Activated CD4-positive, alpha-beta T cell treated with anti-CD3 and anti-CD28 coated beads, Interleukin-2, amount 50 U/mL, for 1 hour (primary cell): ENCODE measurements around the gene KIAA1614.
A peak's percentile ranks its signal among the peaks of the same experiment; 100 is the strongest.
"Not testable (repeated sequence)": the region's sequence is repeated elsewhere in the genome, so short reads cannot be mapped to it uniquely, and the experiment has no call there.

ENCODE experiments used
- DNase-seq: peaks from one replicate; pipeline ENCODE4 v3.0.0-alpha.2; 2020

Gene KIAA1614

GRCh38 chr1:180966312-180966711 lies 53.6 kb downstream of the KIAA1614 start:
- no peak for DNase-seq

GRCh38 chr1:180966744-180967536 lies 54.2 kb downstream of the KIAA1614 start:
- no peak for DNase-seq

- no peak for DNase-seq
Measured at GRCh38 chr1:180967558-180967957, 54.9 kb downstream of the KIAA1614 start.

- not testable (repeated sequence) for DNase-seq
Measured at GRCh38 chr1:180968834-180969233, 56.1 kb downstream of the KIAA1614 start.

- DNase-seq, result no peak
Measured at GRCh38 chr1:180969434-180969833, 56.7 kb downstream of the KIAA1614 start.

GRCh38 chr1:180970333-180971079 lies 57.8 kb downstream of the KIAA1614 start:
- no peak for DNase-seq

- no peak for DNase-seq
Measured at GRCh38 chr1:180971273-180971997, 58.7 kb downstream of the KIAA1614 start.

- no peak for DNase-seq
Measured at GRCh38 chr1:180973369-180973768, 60.7 kb downstream of the KIAA1614 start.

GRCh38 chr1:180974236-180974635 lies 61.5 kb downstream of the KIAA1614 start:
- DNase-seq, result no peak

- no peak for DNase-seq
Measured at GRCh38 chr1:180975551-180975950, 62.9 kb downstream of the KIAA1614 start.

GRCh38 chr1:180976191-180976590 lies 63.5 kb downstream of the KIAA1614 start:
- no peak for DNase-seq

GRCh38 chr1:180976732-180977357 lies 64.1 kb downstream of the KIAA1614 start:
- DNase-seq, result no peak

- DNase-seq, result peak; percentile 20
Measured at GRCh38 chr1:180981596-180982387, 69.1 kb downstream of the KIAA1614 start.

- no peak for DNase-seq
Measured at GRCh38 chr1:180982422-180982821, 69.7 kb downstream of the KIAA1614 start.

GRCh38 chr1:180988253-180988752 lies 75.6 kb downstream of the KIAA1614 start:
- DNase-seq, result no peak

- DNase-seq, result no peak
Measured at GRCh38 chr1:180994262-180994661, 81.6 kb downstream of the KIAA1614 start.

- no peak for DNase-seq
Measured at GRCh38 chr1:180997843-180998504, 85.3 kb downstream of the KIAA1614 start.
